SK-N-SH treated with all-trans-retinoic acid at 6 μM for 48 hours (cell line): ENCODE results near the gene UPK3BL2.
"Not testable (repeated sequence)": the region's sequence is repeated elsewhere in the genome, so short reads cannot be mapped to it uniquely, and the experiment has no call there.

Experiments used
- ATAC-seq: fragments of 200-7000 bp; cut with Tn5 transposase; 3 replicates; pipeline ENCODE4 v1.9.1; 2020; ENCODE audit warnings: mild to moderate bottlenecking, moderate library complexity

UPK3BL2 gene

DNA sequence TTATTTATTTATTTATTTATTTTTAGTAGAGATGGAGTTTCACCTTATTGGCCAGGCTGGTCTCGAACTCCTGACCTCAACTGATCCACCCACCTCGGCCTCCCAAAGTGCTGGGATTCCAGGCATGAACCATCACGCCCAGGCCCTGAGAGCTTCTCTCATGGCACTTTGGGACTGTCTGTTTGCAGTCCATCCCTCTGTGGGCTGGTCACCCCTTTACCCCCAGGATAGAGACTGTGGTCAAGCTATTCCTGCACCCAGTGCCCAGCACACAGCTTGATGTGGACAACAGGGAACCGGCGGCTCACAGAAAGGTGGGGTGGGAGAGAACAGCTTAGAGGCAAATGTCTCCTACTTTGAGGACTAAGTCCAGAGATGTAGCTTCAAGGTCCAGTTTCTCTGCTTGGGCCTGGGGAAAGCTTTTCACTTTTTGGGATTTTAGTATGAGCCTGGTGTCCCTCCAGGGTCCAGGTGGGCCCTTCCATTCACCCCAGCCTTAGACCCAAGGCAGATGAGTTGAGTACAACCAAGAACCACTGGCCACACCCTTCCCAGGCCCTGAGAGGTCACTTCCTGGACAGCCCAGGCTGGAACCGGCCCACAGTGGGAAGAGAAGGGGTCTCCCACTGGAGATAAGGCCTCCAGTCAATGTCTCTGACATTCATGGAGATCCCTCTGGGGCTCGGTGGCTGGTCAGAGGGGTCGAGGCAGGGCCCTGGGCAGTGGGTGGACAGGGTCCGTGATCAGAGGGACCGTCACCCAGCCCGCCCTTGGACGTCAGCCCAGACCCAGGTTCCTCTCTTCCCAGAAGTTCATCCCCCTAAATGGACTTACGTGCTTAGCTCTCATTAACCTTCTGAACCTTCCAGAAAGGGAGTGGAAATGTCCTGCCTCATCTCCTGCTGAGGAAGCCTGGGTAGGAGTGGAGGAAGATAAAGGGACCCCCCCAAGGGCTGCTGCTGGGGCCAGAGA is 15.4 kb downstream of the UPK3BL2 start:
- not testable (repeated sequence) for ATAC-seq

DNA sequence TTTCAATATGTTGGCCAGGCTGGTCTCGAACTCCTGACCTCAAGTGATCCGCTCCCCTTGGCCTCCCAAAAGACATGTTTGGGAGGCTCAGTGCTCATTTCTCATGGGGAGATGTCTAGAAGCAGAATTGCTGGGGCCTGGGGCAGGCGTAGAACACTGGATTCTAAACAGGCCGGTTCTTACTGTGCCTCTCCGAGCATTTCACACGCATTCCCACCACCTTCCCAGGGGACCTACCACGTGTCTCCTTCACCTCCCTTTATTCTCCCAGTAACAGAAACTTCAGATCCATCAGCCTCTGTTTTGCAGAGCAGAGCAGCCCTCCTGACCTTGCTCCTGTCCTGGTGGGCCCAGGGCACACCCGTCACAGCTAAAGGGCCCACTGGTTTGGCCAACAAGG is 16.3 kb downstream of the UPK3BL2 start:
- not testable (repeated sequence) for ATAC-seq

DNA sequence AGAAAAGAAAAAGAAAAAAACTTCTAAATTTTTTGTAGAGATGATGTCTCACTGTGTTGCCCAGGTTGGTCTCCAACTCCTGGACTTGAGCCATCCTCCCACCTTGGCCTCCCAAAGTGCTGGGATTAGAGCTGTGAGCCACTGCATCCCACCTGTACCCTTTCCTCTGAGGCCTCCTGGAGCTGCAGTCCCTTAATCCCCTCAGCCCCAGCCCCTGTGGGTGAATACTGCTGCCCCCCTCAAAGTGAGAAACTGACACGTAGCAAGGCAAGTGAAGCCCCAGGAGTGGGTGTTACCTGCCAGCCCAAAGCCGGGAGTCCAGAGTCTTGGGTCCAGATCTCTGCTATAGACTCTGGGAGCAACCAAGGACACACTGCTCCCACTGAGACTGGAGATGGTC is 18.7 kb downstream of the UPK3BL2 start:
- peak; percentile 2 for ATAC-seq

DNA sequence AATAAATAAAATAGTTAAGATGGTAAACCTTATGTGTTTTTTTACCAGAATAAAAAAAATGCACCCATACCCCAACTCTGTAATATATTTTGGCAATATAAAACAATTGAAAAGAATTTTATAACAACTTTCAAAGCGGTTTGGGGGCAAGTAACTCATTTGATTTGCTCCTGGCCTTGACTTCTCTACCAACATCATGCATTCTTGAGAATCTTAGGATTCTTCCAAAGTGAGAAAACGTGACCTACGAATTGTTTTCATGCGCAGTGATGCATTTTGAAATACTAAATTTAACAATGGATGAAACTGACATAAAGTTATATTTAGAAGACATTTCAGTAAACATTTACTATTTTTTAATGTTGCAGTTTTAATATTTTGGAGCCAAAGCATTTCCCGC is 22.7 kb downstream of the UPK3BL2 start:
- ATAC-seq: not testable (repeated sequence)

DNA sequence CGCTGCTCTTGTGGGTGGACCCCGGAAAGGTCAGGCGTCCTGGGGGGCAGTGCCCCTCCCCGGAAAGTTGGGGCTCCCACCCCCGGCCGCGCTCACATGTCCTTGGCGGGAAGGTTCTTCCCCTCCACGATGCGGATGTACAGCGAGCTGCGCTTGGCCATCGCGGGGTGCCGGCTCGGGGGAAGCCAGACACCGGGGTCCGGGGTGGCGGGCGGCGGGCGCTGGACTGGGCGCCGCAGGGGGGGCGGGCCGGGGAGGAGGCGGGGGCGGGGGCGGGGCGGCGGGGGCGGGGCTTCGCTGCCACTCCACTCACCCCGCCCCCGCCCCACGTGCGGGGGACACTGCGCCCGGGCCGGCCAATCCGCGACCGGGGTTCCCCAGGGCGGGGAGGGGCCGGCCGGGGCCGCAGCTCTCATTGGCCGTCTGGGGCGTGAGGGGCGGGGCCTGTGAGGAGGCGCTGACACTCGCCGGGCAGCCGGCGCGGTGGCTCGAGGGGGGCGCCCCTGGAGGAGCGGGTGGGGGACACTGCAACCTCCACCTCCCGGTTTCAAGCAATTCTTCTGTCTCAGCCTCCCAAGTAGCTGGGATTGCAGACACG is 25.8 kb downstream of the UPK3BL2 start, which contains the start of gene RASA4B:
TSS of gene RASA4B (minus strand) at position 228 of the 598 bp plus-strand sequence. CDS start at position 161, 67 bp downstream.
- ATAC-seq: peak; percentile 87

DNA sequence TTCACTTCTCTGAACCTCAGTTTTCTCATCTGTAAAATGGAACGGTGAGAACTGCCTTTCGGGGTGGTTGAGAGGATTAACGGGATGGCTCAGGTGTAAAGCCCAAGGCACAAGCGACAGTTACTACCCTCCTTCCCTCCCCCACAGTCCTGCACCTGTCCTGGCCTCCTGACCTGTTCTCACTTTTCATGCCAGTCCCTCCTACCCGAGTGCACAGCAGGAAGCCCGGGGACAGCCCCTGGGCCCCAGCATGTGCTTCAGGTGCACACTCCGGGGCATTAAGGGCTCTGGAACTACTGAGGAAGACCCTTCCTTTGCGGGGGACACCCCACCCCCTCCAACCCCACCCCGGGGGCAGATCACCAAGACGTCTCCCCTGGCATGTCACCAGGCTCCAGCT is 26.5 kb downstream of the UPK3BL2 start:
- ATAC-seq: not testable (repeated sequence)

DNA sequence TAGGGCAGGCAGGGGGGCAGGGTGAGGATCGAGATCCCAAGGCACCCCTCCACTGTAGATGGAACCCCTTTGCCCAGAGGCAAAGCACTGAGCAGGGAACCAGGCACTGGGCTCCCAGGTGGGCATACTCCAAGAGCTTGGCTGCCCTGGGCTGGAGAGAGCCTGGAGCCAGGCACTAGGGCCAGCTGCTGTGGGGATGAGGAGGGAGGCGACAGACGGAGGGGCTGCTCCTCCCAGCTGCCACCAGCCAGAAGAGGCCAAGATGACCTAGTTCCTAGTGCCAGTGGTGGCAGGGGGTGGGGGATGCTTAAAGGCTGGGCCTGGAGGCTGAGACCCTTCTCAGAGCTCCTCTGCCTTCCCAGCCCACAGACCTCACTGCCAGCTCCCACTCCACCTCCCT is 27.6 kb downstream of the UPK3BL2 start:
- peak; percentile 13 for ATAC-seq

DNA sequence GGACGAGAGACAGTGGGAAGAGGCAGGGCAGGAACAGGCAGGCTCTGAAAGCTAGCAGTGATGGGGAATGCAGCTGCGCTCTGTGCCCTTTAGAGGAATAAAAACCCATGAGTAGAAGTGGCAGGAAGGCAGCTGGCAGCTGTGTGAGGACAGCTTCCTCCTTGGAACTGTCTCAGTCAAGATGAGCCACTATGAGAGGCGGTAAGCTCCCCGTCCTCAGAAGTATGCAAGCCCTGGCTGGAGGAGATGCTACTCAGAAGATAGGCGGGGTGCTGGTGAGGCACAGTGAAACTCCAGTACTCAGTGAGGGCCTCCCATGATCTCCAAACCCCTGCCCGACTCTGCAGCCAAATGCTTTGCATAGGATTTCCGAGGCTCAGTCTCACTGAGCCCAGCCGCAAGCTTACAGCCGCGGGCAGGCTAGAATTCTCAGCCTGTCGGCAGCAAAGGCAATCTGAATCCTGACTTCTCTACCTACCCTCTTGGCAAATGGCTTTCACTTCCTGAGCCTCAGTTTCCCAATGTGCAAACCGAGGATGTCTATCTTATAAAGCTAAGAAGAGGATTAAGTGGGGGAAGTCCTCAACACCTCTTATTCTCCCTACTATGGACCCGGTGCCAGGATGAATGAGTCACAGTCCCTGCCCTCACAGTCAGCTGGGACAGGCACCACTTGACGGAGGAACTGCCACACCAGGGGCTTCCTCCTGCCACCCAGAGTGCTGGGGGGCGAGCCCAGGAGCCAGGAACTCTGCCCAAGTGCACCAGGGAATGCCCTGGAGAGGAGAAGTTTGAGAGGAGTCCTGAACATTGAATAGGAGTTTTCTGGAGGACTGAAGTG is 28.4 kb downstream of the UPK3BL2 start:
- ATAC-seq: peak; percentile 3

DNA sequence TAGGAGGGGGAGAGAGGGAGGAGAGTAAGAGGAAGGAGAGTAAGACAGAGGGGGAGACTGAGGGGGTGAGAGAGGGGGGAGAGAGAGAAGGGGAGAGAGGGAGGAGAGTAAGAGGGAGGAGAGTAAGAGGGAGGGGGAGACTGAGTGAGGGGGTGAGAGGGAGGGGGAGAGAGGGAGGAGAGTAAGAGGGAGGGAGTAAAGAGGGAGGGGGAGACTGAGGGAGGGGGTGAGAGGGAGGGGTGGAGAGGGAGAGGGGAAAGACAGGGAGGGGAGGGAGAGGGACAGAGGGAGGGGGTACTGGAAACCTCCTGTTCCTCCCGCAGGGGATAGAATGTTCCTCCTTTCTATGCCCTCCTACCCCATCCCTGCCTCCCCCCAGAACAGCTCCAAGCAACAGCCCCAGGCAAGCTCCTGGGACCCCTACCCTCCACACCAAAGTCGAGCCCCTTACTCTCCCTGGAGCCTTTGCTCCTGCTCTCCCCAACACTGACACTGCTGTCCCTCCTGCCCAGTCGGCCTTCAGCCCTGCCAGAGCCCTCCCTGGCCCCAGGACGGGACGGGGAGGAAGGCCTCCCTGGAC is 30.8 kb downstream of the UPK3BL2 start:
- ATAC-seq: peak; percentile 16

DNA sequence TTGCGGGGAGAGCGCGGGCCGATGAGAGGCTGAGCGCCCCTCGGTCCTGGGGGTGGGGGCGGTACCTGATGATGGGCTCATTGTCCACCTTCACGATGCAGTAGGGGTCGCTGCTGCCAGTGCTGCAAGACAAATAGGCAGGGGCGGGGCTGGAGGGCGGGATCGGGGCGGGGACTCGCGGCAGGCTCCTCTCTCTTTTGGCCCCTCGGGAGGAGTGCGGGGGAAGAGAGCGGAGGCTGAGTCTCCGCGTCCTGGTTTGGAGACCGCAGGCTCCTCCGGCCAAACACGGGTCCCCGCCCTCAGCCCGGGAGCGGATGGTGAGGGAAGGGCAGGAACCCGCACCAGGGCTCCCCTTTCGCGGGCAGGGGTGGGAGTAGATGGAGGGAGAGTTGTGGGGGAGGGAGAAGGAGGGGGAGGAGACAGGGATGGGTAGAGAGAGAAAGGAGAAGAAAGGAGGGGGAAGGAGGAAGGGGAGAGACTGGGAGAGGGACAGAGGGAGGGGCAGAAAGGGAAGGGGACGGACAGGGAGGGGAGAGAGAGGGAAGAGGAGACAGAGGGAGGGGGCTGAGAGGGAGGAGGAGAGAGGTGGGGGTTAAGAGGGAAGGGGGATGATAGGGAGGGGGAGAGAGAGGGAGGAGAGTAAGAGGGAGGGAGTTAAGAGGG is 31.5 kb downstream of the UPK3BL2 start:
- ATAC-seq: peak; percentile 80

DNA sequence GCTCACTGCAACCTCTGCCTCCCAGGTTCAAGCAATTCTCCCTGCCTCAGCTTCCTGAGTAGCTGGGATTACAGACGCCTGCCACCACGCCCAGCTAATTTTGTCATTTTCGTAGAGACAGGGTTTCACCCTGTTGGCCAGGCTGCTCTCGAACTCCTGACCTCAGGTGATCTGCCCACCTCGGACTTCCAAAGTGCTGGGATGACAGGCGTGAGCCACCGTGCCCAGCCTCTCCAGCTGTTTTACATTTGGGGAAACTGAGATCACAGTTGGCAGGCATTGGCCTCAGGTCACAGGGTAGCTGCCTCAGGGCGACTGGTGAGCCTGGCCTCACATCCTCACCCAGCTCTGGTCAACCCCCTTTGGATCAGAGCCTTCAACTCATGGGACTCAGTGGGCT is 32.9 kb downstream of the UPK3BL2 start:
- ATAC-seq: not testable (repeated sequence)

DNA sequence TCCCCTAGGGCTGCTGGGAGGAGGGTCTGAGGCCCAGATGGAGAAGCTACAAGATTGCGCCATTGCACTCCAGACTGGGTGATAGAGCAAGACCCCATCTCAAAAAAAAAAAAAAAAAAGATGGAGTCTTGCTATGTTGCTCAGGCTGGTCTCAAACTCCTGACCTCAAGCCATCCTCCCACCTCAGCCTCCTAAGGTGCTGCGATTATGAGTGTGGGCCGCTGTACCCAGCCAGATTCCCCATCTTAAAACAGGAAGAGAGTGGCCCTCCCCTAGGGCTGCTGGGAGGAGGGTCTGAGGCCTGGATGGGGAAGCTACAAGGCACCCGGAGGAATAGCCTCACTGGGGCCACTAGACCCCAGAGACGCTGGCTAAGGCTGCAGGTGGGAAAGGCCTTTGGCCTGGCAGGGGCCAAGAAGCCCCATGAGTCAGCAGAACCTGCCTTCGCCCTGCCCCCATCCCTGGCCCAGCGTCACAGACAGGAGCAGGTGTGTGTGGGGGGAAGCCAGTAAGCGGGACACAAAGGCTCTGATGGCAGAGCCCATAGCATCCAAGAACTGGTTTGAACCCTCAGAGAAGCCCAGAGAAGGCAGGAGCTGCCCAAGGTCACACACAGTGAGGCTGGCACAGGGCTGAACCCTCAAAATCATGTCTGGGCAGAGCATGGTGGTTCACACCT is 35.9 kb downstream of the UPK3BL2 start:
- not testable (repeated sequence) for ATAC-seq

DNA sequence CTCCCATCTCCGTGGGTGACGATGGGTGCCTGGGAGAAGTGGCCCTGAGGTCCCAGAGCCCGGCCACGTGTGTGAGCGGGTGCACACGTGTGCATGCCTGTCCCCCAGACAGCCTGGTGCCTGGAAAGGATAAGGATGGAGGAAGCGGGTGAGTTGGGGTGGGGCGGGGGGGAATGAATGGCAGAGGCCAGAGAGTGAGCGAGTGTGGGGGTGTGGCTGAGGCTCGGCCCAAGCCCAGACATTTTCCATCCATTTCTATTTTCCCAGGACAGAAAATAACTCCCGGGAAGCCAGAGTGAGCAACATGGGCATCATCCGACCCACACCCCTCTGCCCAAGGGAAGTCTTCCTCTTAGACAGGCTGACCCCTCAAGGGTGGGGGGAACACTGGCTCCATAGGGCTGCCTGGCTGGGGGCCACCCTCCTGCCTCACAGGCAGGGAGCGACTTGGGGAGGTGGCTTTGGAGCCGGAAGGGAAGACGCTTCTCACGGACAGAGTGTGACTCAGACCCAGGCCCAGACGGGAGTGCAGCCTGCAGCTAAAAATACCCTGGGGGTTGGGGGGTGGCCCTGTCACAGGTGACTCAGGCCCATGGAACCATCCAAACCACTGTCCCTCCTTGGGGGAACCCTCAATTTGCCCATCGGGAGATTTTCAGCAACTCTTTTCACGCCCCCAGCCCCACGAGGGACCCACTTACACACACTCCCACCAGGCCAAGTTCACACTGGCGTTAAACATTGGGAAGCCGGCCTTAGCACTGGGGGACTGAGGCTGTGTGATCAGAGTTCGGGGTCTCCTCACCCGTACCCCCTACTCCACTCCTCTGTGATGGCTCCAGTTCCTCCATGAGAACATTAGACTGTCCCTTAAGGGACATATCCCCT is 38.0 kb downstream of the UPK3BL2 start:
- peak; percentile 93 for ATAC-seq

DNA sequence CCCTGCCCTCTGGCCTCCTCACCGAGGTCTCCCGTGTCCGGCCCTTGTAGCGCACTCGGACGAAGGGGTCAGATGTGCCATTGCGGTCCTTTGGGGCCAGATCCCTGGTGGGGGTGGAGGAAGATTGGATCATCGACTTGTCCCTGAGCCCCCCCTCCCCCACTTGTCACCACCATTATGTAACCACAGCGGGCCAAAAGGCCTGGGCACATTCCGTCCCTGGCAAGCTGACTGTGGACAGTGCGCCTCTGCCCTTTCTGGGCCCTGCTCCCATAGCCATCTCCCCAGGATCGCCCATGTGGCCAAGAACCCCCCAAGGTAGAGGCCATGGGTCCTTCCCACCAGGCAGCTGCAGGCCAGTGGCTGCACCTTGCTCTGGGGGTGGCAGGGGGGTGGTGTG is 40.4 kb downstream of the UPK3BL2 start:
- ATAC-seq: not testable (repeated sequence)

DNA sequence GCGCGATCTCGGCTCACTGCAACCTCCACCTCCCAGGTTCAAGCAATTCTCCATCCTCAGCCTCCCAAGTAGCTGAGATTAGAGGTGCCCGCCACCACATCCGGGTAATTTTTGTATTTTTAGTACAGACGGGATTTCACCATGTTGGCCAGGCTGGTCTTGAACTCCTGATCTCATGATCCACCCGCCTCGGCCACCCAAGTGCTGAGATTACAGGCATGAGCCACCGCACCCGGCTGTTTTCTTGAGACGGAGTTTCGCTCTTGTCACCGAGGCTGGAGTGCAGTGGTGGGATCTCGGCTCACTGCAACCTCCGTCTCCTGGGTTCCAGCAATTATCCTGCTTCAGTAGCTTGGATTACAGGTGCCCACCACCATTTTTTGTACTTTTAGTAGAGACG is 45.2 kb downstream of the UPK3BL2 start:
- ATAC-seq: not testable (repeated sequence)

DNA sequence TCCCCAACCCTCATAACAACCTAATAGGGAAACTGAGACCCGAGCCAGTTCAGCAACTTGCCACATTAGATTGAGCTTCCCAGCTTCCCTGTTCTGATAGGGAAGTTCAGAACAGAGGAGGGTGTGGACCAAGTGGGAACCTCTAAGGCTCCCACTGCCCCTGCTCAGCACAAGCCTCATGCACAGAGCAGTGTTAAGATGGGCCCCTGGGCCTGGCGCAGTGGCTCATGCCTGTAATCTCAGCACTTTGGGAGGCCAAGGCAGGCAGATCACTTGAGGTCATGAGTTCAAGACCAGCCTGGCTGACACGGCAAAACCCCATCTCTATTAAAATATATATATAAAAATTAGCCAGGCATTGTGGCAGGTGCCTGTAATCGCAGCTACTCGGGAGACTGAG is 46.2 kb downstream of the UPK3BL2 start:
- ATAC-seq: not testable (repeated sequence)

DNA sequence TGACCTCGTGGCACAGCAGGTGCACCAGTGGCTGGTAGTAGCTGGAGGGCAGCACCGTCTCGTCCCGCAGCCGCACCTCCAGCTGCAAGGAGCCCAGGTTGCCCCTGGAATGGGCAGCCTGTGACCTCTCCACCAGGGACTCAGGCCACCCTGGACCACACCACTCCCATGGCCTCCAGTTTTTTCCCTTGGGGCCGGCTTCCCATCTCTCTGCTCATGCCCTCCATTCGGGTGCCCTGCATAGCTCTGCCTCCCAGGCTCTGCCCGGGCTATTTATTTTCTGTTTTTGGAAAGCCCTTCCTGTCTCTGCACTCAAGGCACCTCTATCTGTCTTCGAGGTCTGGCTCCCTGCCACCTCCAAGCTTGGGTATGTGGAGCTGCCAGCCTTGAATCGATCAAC is 46.6 kb downstream of the UPK3BL2 start:
- ATAC-seq: not testable (repeated sequence)

DNA sequence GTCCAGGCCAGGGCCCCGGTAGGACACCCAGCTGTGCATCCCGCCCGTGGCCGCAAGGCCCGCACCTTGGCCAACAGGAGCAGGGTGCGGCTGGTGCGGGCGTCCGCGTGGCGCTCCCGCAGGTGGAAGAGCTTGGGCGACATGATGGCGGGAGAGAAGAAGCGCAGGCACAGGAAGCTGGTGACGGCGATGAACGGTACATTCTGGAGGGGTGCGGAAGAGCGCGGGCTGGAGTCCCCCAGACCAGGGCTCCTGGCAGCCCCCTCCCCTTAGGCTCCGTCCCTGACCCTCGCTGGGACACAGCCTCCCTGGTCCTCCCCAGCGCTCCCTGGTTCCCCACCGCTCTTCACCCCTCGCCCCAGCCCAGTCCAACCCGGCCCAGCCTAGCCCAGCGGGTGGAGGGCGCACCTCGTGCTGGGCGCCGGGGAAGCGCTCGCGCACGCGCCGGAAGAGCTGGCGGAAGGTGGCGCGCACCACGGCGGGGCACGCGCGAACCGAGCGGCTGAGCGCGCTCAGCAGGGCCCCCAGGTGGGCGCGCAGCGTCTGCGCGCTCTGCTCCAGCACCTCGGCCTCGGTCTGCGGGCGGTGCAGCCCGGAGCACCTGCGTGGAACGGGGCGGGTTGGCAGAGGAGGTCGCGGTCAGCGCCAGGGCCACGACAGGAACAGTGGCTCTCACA is 48.9 kb downstream of the UPK3BL2 start:
- peak; percentile 30 for ATAC-seq

DNA sequence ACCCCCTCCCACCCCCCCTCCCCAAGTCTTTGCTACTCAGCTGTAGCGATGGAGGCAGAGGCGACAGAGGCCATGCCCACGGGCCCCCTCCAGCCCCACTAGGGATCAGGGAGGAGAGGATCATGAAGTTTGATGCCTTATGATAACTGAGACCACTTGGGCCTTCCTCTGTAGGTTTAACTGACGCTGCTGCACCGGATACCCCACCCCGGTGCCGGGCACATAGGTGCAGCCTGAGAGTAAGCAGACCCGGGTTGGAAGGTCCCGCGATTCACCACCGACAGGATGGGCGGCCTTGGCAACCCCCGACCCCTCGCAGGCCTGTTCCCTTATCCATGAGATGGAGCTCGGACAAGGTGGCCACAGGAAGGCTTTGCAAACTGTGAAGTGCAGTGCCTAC is 49.5 kb downstream of the UPK3BL2 start:
- not testable (repeated sequence) for ATAC-seq
